NCI-H2196 (cell line): Measurements from ENCODE around the gene TMEM232.

ENCODE experiments used
- DNase-seq: peaks from one replicate; lab custom pipeline; 2025; ENCODE audit not compliant: unreplicated experiment; lab: John Stamatoyannopoulos, UW

The TMEM232 gene

GRCh38 chr5:110525762-110526161, 200.7 kb downstream of the TMEM232 start:
- DNase-seq, result no peak

DNA sequence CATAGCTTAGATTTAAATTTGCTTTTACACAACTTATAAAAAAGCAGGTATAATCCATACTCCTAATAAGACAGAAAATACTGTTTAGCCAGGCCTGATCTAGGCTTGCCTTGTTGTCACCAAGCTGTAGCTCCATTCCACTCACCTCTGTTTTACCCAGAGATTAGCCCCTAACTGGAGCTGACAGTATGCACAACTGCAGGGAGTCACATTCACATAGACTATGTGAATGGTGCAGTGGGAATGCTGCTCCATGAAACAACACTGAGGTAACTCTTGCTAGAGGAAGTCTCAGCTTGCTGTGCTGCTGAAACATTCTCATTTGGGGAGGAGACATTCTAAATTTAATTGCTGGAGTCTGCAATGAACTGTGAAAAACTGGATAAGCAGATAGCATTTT, 209.1 kb downstream of the TMEM232 start:
- DNase-seq, result no peak

DNA sequence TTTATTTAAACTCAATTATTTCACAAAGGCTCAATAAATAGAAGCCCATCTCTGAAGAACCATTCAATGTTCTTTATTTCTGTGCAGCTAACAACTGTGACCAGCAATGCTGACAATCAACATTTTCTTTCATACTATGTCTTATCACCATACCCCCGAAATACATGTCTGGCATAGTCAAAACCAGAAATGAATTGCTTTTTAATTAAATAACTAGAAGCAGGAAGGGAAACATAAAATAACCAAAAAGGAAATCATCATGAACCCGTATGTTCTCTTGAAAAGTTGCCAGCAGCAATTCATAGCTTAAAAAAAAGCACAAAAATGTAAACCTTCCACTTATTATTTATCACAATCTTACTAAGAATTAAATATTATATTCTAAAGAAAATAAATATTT, 212.4 kb downstream of the TMEM232 start:
- no peak for DNase-seq

GRCh38 chr5:110512266-110512665, 214.2 kb downstream of the TMEM232 start:
- no peak for DNase-seq

DNA sequence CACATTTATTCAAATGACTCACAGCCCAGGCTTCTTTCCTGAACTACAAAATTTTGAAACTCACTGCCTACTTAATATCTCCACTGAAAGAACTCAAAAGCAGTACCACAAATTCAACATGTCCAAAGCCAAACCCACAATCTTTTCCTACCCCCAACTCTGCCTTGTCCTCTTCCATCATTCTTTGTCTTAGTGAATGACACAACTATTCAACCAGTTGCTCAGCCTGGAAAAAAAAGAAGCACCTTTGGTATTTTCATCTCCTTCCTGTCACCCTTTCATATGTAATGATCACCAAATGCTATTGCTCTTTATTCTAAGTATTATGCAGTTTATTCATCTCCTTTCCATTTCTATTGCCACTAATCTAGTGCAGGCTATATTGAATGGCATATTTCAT, 216.3 kb downstream of the TMEM232 start:
- DNase-seq, result no peak

GRCh38 chr5:110507972-110508371, 218.5 kb downstream of the TMEM232 start:
- no peak for DNase-seq

DNA sequence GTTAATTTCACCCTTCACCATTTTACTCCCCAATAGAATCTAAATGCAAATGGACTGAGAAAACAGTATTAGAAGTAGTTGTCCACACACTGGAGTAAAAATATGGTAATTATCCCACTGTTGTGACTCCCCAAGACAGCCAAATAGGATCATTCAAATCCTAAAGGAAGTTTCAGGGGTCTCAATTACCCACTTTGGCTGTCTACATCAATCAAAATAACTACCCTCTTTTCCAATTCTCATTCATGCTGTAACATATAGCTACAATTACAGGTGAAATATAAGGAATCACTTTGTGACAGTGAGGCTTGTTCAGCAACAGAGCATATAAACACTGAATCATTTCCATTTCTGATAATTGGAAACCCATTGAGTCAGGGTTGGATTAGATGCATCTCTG, 220.1 kb downstream of the TMEM232 start:
- DNase-seq, result no peak

DNA sequence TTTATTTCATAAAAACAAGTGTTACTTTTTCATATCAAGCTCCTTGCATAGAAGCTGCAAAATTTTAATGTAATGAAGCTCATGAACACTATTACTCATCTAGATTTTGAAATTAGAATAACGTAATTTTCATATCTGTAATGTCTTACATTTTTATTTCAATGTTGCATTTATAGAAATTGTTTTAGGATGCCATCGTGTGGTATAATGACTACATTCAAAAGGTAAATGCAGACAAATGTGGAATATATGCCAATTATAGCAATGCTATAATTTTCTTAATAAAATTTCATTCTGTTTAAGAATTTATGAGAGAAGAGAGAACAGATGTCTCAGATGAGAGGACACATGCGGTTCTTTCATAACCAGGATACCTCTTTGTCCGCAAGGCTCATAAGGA, 230.2 kb downstream of the TMEM232 start:
- no peak for DNase-seq

- no peak for DNase-seq
These were observed 234.0 kb downstream of the TMEM232 start for GRCh38 chr5:110492446-110492845.

GRCh38 chr5:110478895-110479294, 247.6 kb downstream of the TMEM232 start:
- DNase-seq, result no peak

DNA sequence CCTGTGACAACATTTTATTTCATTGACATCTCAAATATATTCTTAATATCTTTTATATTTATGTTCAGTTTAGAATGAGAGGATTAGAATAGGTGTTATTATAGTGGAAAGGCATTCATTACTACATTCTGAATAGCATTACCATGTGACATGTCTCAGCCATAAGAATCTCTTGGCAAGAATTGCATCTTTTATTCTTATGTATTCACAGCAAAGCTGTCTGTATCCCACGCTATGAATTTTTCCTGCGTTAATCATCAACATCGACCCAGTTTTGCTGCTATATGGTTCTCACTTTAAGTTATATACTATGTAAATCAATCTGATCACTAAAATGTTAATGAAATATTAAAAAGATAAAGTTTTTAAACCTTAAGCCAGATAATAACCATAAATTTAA, 248.6 kb downstream of the TMEM232 start:
- DNase-seq, result no peak

- DNase-seq, result no peak
These were observed 250.3 kb downstream of the TMEM232 start for GRCh38 chr5:110476164-110476563.

DNA sequence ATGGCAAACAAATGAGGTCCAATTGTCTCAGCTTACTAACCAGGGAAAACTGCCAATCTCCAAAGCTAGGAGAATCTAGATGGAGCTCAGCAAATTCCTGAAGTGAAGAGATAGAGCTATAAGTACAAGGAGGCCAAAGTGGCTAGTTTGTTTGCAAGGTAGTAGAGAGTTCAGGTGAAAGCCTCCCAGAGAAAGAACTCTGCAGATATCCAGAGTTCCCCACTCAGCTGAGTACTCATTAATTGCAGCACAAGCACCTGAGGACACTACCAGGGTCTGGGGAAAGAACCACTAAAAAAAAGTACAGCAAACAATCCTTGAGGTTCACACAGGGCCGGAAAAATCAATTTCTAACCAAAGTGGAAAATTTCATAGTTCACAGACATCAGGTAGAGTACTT, 250.9 kb downstream of the TMEM232 start:
- no peak for DNase-seq

DNA sequence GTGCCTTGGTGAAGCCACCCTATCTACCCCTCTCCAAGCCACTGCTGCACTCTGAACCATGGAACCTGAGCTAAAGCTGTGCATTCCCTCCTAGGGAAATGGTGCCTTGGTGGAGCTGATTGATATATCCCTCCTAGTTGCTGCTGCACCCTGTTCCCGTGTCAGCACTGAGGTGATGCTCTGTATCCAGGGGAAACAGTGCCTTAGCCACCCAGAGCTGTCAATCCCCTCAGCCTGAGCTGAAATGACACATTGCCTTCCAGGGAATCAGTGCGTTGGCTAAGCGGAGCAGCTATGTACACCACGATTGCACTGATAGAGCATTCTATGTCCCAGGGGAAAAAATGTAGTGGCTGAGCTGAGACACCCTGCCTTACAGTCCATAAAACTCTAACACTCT, 257.0 kb downstream of the TMEM232 start:
- no peak for DNase-seq

DNA sequence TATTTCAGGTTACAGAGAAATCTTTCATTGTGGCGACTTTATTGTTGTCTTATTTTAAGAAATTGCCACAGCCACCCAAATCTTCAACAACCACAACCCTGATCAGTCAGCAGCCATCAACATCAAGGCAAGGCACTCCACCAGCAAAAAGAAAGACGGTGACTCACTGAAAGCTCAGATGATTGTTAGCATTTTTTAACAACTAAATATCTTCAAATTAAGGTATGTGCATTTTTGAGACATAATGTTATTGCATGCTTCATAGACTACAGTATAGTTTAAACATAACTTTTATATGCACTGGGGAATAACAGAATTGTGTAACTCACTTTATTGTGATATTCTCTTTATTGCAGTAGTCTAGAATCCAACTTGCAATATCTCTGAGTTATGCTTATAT, 263.4 kb downstream of the TMEM232 start:
- DNase-seq, result no peak

DNA sequence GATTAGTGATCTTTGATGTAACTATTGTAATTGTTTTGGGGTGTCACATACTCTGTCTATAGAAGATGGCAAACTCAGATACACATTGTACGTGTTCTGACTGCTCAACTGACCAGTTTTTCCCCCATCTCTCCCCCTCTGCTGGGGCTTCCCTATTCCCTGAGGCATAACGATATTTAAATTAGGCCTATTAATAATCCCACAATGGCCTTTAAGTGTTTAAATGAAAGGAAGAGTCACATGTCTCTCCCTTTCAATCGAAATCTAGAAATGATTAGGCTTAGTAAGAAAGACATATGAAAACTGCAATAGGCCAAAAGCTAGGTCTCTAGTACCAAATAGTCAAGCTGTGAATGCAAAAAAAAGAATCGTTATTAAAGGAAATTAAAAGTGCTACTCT, 265.6 kb downstream of the TMEM232 start:
- DNase-seq, result no peak

DNA sequence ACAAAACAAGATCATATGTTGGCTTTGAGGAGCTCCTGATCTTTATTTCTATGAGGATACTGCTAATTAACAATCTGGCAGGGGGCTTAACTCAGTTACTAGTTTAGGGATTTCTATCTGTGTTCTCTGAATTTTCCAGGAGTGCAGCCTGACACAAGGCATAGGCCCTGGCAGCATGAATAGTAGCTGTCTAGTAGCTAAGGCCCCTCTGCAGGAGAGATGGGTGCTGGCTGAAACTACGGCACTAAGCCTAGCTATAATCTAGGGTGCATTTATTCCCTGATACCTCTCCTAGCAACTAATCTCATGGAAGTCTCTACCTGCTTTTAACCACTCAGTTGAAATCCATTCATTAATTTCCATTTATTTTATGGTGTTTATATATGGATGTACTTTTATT, 268.2 kb downstream of the TMEM232 start:
- DNase-seq, result no peak

- no peak for DNase-seq
These were observed 283.6 kb downstream of the TMEM232 start for GRCh38 chr5:110442856-110443255.

DNA sequence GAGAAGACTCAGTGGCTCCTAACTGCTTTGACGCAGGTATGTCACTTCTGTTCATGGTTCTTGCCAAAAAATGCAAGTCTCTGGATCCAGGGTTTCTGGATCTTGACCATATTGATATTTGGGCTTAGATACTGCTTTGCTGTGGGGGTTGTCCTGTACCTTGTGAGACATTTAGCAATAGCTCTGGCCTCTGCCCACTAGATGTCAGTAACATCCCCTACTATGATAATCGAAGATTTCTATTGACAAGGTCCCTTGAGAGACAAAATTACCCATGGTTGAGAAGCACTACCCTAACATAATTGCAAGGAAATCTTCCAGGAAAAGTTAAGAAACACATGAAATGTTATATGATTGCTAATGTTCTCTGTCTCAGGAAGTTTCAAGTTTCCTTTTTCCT, 285.4 kb downstream of the TMEM232 start:
- no peak for DNase-seq

DNA sequence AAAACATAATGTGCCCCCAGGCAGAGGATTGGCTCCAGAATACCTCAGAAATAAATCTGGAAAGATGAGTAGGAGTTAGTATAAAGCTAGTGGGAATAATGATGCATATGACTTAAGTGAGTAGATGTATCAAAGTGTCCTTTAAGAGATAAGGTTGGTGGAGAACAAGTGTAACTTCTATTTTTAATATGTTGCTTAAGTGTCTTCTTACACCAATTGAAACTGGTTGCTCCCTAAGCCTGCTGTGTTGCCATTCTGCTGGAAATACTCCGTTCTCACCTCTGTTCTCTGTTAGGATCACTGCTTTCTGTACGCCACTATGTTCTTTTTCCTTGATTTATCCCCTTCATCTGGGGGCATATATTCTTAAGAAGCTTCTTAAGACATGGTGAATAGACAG, 286.4 kb downstream of the TMEM232 start:
- no peak for DNase-seq

- no peak for DNase-seq
These were observed 287.2 kb downstream of the TMEM232 start for GRCh38 chr5:110439296-110439695.

GRCh38 chr5:110435207-110435606, 291.3 kb downstream of the TMEM232 start:
- DNase-seq, result no peak

- DNase-seq, result no peak
These were observed 294.9 kb downstream of the TMEM232 start for GRCh38 chr5:110431603-110432002.

GRCh38 chr5:110414360-110414759, 312.1 kb downstream of the TMEM232 start:
- no peak for DNase-seq
